Measurements from ENCODE around the gene SPRR2F.
"Not testable (repeated sequence)": the region's sequence is repeated elsewhere in the genome, so short reads cannot be mapped to it uniquely, and the experiment has no call there.

SPRR2F gene

GRCh38 chr1:153122831-153123421 is 9.6 kb upstream of the SPRR2F start:
- Histone ChIP-seq H3K4me3 (ENCODE audit: low read length) (no peak overlapping the region), H3K4me1 (ENCODE audit: control insufficient read depth, insufficient read depth, low read length) (no peaks in the 10 kb centered on the region), H3K9ac (ENCODE audit: low read depth, low read length) (no peak overlapping the region)

GRCh38 chr1:153120945-153121344 is 7.6 kb upstream of the SPRR2F start:
- H3K4me1 ChIP-seq (ENCODE audit: control insufficient read depth, insufficient read depth, low read length) = no peaks in the 10 kb centered on the region
- no peak overlapping the region for H3K9ac ChIP-seq (ENCODE audit: low read depth, low read length)
- H3K4me3 ChIP-seq (ENCODE audit: low read length) = no peak overlapping the region
- no peaks in the 10 kb centered on the region for H3K27me3 ChIP-seq (ENCODE audit: control insufficient read depth, insufficient read depth, low read length)
- H3K9me3 ChIP-seq (replicated peaks; ENCODE audit: low read length) = no peaks in the 10 kb centered on the region
- no peaks in the 10 kb centered on the region for H3K36me3 ChIP-seq (ENCODE audit: insufficient read depth, low read length)
- H3K4me2 ChIP-seq (ENCODE audit: low read length) = no peak overlapping the region

More at GRCh38 chr1:153122831-153123421, 9.6 kb upstream of the SPRR2F start:
- Histone ChIP-seq H3K9me3 (replicated peaks; ENCODE audit: low read length) (no peaks in the 10 kb centered on the region), H3K36me3 (ENCODE audit: insufficient read depth, low read length) (no peaks in the 10 kb centered on the region), H3K4me2 (ENCODE audit: low read length) (no peak overlapping the region), H3K27me3 (ENCODE audit: control insufficient read depth, insufficient read depth, low read length) (no peaks in the 10 kb centered on the region)

- Histone ChIP-seq H3K9ac (ENCODE audit: low read depth, low read length) (no peak overlapping the region), H3K4me3 (ENCODE audit: low read length) (no peak overlapping the region), H3K4me2 (ENCODE audit: low read length) (no peak overlapping the region), H3K9me3 (replicated peaks; ENCODE audit: low read length) (no peaks in the 10 kb centered on the region), H3K4me1 (ENCODE audit: control insufficient read depth, insufficient read depth, low read length) (no peaks in the 10 kb centered on the region), H3K36me3 (ENCODE audit: insufficient read depth, low read length) (no peaks in the 10 kb centered on the region), H3K27me3 (ENCODE audit: control insufficient read depth, insufficient read depth, low read length) (no peaks in the 10 kb centered on the region)
Measured at GRCh38 chr1:153119491-153119971, 6.2 kb upstream of the SPRR2F start.

- not testable (repeated sequence) for H3K27me3 ChIP-seq (ENCODE audit: control insufficient read depth, insufficient read depth, low read length); H3K9ac ChIP-seq (ENCODE audit: low read depth, low read length); H3K4me2 ChIP-seq (ENCODE audit: low read length); H3K36me3 ChIP-seq (ENCODE audit: insufficient read depth, low read length); H3K4me3 ChIP-seq (ENCODE audit: low read length); H3K4me1 ChIP-seq (ENCODE audit: control insufficient read depth, insufficient read depth, low read length); H3K9me3 ChIP-seq (replicated peaks; ENCODE audit: low read length)
Measured at GRCh38 chr1:153115264-153115663, 1.9 kb upstream of the SPRR2F start.

GRCh38 chr1:153112454-153112853 is 862 bp downstream of the SPRR2F start:
- H3K9ac ChIP-seq (ENCODE audit: low read depth, low read length); H3K4me1 ChIP-seq (ENCODE audit: control insufficient read depth, insufficient read depth, low read length); H3K4me3 ChIP-seq (ENCODE audit: low read length); H3K36me3 ChIP-seq (ENCODE audit: insufficient read depth, low read length); H3K4me2 ChIP-seq (ENCODE audit: low read length); H3K9me3 ChIP-seq (replicated peaks; ENCODE audit: low read length); H3K27me3 ChIP-seq (ENCODE audit: control insufficient read depth, insufficient read depth, low read length): not testable (repeated sequence)

GRCh38 chr1:153100245-153100644 is 13.1 kb downstream of the SPRR2F start:
- H3K9ac ChIP-seq (ENCODE audit: low read depth, low read length) = no peak overlapping the region

GRCh38 chr1:153099461-153100045 is 13.8 kb downstream of the SPRR2F start:
- Histone ChIP-seq H3K36me3 (ENCODE audit: insufficient read depth, low read length) (no peaks in the 10 kb centered on the region), H3K27me3 (ENCODE audit: control insufficient read depth, insufficient read depth, low read length) (no peaks in the 10 kb centered on the region), H3K4me3 (ENCODE audit: low read length) (no peak overlapping the region), H3K4me1 (ENCODE audit: control insufficient read depth, insufficient read depth, low read length) (no peaks in the 10 kb centered on the region), H3K9me3 (replicated peaks; ENCODE audit: low read length) (no peaks in the 10 kb centered on the region), H3K9ac (ENCODE audit: low read depth, low read length) (no peak overlapping the region), H3K4me2 (ENCODE audit: low read length) (no peak overlapping the region)

More at GRCh38 chr1:153100245-153100644, 13.1 kb downstream of the SPRR2F start:
- no peaks in the 10 kb centered on the region for H3K36me3 ChIP-seq (ENCODE audit: insufficient read depth, low read length)
- no peaks in the 10 kb centered on the region for H3K27me3 ChIP-seq (ENCODE audit: control insufficient read depth, insufficient read depth, low read length)
- no peak overlapping the region for H3K4me3 ChIP-seq (ENCODE audit: low read length)
- H3K4me1 ChIP-seq (ENCODE audit: control insufficient read depth, insufficient read depth, low read length) = no peaks in the 10 kb centered on the region
- no peak overlapping the region for H3K4me2 ChIP-seq (ENCODE audit: low read length)
- H3K9me3 ChIP-seq (replicated peaks; ENCODE audit: low read length) = no peaks in the 10 kb centered on the region

GRCh38 chr1:153095764-153096163 is 17.6 kb downstream of the SPRR2F start:
- H3K9ac ChIP-seq (ENCODE audit: low read depth, low read length) = no peak overlapping the region
- no peaks in the 10 kb centered on the region for H3K9me3 ChIP-seq (replicated peaks; ENCODE audit: low read length)
- no peak overlapping the region for H3K4me2 ChIP-seq (ENCODE audit: low read length)
- H3K4me3 ChIP-seq (ENCODE audit: low read length) = no peak overlapping the region
- no peaks in the 10 kb centered on the region for H3K36me3 ChIP-seq (ENCODE audit: insufficient read depth, low read length)
- no peaks in the 10 kb centered on the region for H3K4me1 ChIP-seq (ENCODE audit: control insufficient read depth, insufficient read depth, low read length)
- peaks cover 3% of the 10 kb centered on the region for H3K27me3 ChIP-seq (ENCODE audit: control insufficient read depth, insufficient read depth, low read length)

GRCh38 chr1:153094426-153094825 is 18.9 kb downstream of the SPRR2F start, which contains the start of gene SPRR2E:
SPRR2E (minus strand) TSS chr1:153094526; CDS start chr1:153093751, 775 bp downstream.
- no peak within 1 kb of the TSS for H3K4me2 ChIP-seq (ENCODE audit: low read length)
- H3K4me1 ChIP-seq (ENCODE audit: control insufficient read depth, insufficient read depth, low read length) = no peaks in the 10 kb centered on the region
- H3K9ac ChIP-seq (ENCODE audit: low read depth, low read length) = no peak within 1 kb of the TSS
- no peak within 1 kb of the TSS for H3K4me3 ChIP-seq (ENCODE audit: low read length)
- H3K27me3 ChIP-seq (ENCODE audit: control insufficient read depth, insufficient read depth, low read length) = peaks cover 3% of the 10 kb centered on the region
- no peaks in the 10 kb centered on the region for H3K36me3 ChIP-seq (ENCODE audit: insufficient read depth, low read length)
- no peaks in the 10 kb centered on the region for H3K9me3 ChIP-seq (replicated peaks; ENCODE audit: low read length)

GRCh38 chr1:153087652-153088051 is 25.7 kb downstream of the SPRR2F start:
- no peaks in the 10 kb centered on the region for H3K9me3 ChIP-seq (replicated peaks; ENCODE audit: low read length)
- no peak overlapping the region for H3K4me3 ChIP-seq (ENCODE audit: low read length)
- no peaks in the 10 kb centered on the region for H3K36me3 ChIP-seq (ENCODE audit: insufficient read depth, low read length)
- peaks cover 3% of the 10 kb centered on the region for H3K27me3 ChIP-seq (ENCODE audit: control insufficient read depth, insufficient read depth, low read length)
- H3K4me1 ChIP-seq (ENCODE audit: control insufficient read depth, insufficient read depth, low read length) = no peaks in the 10 kb centered on the region
- no peak overlapping the region for H3K4me2 ChIP-seq (ENCODE audit: low read length)
- no peak overlapping the region for H3K9ac ChIP-seq (ENCODE audit: low read depth, low read length)

GRCh38 chr1:153081736-153082135 is 31.6 kb downstream of the SPRR2F start:
- Histone ChIP-seq H3K9ac (ENCODE audit: low read depth, low read length) (no peak overlapping the region), H3K4me2 (ENCODE audit: low read length) (no peak overlapping the region), H3K9me3 (replicated peaks; ENCODE audit: low read length) (no peaks in the 10 kb centered on the region), H3K4me1 (ENCODE audit: control insufficient read depth, insufficient read depth, low read length) (no peaks in the 10 kb centered on the region), H3K36me3 (ENCODE audit: insufficient read depth, low read length) (no peaks in the 10 kb centered on the region), H3K27me3 (ENCODE audit: control insufficient read depth, insufficient read depth, low read length) (no peaks in the 10 kb centered on the region), H3K4me3 (ENCODE audit: low read length) (no peak overlapping the region)
